ENCODE data around the gene KRTAP1-4. TPM values are rescaled to one million over a fixed set of nuclear protein-coding genes. Genes with fewer than 3 reads are reported as not detected.

Gene KRTAP1-4
- not detected for polyA plus RNA-seq (2013, experiment 1 of 2)
- polyA plus RNA-seq (2013, experiment 2 of 2), result not detected

- DNase-seq, result no peak
- Histone ChIP-seq H3K36me3 (ENCODE audit: control insufficient read depth in 1 of 2, insufficient read depth in 2 of 2, low read depth in 1 of 2, low read length in 2 of 2) (no peaks in the 10 kb centered on the region), H3K4me3 (ENCODE audit: insufficient read depth in 1 of 2, low read depth in 1 of 2, low read length in 2 of 2) (no peak within 1 kb of the TSS), H3K9me3 (ENCODE audit: control insufficient read depth, low read length) (no peaks in the 10 kb centered on the region), H4K91ac (ENCODE audit: low read length) (no peak within 1 kb of the TSS), H3K14ac (ENCODE audit: low read length in 2 of 2) (peak within 1 kb of the TSS in 1 of 2 experiments; percentile 62), H2BK5ac (ENCODE audit: low read depth, low read length, poor library complexity, severe bottlenecking) (no peak within 1 kb of the TSS), H3K4me1 (ENCODE audit: control insufficient read depth, insufficient read depth, low read depth, low read length) (peaks cover 5% of the 10 kb centered on the region), H3K9ac (ENCODE audit: low read length) (no peak within 1 kb of the TSS), H3K4ac (ENCODE audit: low read depth in 1 of 2, low read length in 2 of 2) (no peak within 1 kb of the TSS), H2BK120ac (ENCODE audit: low read depth, low read length) (no peak within 1 kb of the TSS), H4K8ac (ENCODE audit: low read length) (no peak within 1 kb of the TSS), H2AK5ac (ENCODE audit: low read length, severe bottlenecking) (peak within 1 kb of the TSS; percentile 70), H2BK15ac (ENCODE audit: low read depth, poor library complexity, severe bottlenecking) (no peak within 1 kb of the TSS), H2AFZ (ENCODE audit: low read depth, low read length) (no peak within 1 kb of the TSS), H3K23ac (ENCODE audit: low read length in 2 of 2) (no peak within 1 kb of the TSS), H3K79me1 (replicated peaks; ENCODE audit: low read length, poor library complexity, severe bottlenecking) (no peaks in the 10 kb centered on the region), H2BK12ac (ENCODE audit: low read length in 2 of 2) (no peak within 1 kb of the TSS), H3K27me3 (ENCODE audit: control insufficient read depth in 1 of 2, insufficient read depth in 1 of 2, low read length in 2 of 2) (no peaks in the 10 kb centered on the region), H3K27ac (ENCODE audit: low read length, poor library complexity, severe bottlenecking) (no peak within 1 kb of the TSS), H3K18ac (ENCODE audit: low read depth in 1 of 2, low read length in 2 of 2) (no peak within 1 kb of the TSS), H3K4me2 (ENCODE audit: low read length, poor library complexity, severe bottlenecking) (no peak within 1 kb of the TSS)
- WGBS, result 83% methylated on average over 12 of the region's 12 CpGs
These were observed at the start of gene KRTAP1-4 for GRCh38 chr17:41029633-41030245. TSS of gene KRTAP1-4 (minus strand) at chr17:41030195. CDS start at chr17:41030078, 117 bp downstream.

GRCh38 chr17:41076788-41077187 is 46.8 kb upstream of the KRTAP1-4 start:
- no peak overlapping the region for H4K8ac ChIP-seq (ENCODE audit: low read length)
- H2AFZ ChIP-seq (ENCODE audit: low read depth, low read length), result no peak overlapping the region
- H3K23ac ChIP-seq (ENCODE audit: low read length in 2 of 2), result no peak overlapping the region
- H3K36me3 ChIP-seq (ENCODE audit: control insufficient read depth in 1 of 2, insufficient read depth in 2 of 2, low read depth in 1 of 2, low read length in 2 of 2), result no peaks in the 10 kb centered on the region
- no peak overlapping the region for H3K4me3 ChIP-seq (ENCODE audit: insufficient read depth in 1 of 2, low read depth in 1 of 2, low read length in 2 of 2)
- no peaks in the 10 kb centered on the region for H3K9me3 ChIP-seq (ENCODE audit: control insufficient read depth, low read length)
- no peak overlapping the region for H3K18ac ChIP-seq (ENCODE audit: low read depth in 1 of 2, low read length in 2 of 2)
- no peaks in the 10 kb centered on the region for H3K79me1 ChIP-seq (replicated peaks; ENCODE audit: low read length, poor library complexity, severe bottlenecking)
- H3K9ac ChIP-seq (ENCODE audit: low read length), result no peak overlapping the region
- no peak overlapping the region for H2BK12ac ChIP-seq (ENCODE audit: low read length in 2 of 2)
- H2BK15ac ChIP-seq (ENCODE audit: low read depth, poor library complexity, severe bottlenecking), result no peak overlapping the region
- H3K27ac ChIP-seq (ENCODE audit: low read length, poor library complexity, severe bottlenecking), result no peak overlapping the region
- no peak overlapping the region for H2BK120ac ChIP-seq (ENCODE audit: low read depth, low read length)
- no peak overlapping the region for H3K14ac ChIP-seq (ENCODE audit: low read length in 2 of 2)
- no peak overlapping the region for H2AK5ac ChIP-seq (ENCODE audit: low read length, severe bottlenecking)
- H3K4me1 ChIP-seq (ENCODE audit: control insufficient read depth, insufficient read depth, low read depth, low read length), result peaks cover 3% of the 10 kb centered on the region
- H3K27me3 ChIP-seq (ENCODE audit: control insufficient read depth in 1 of 2, insufficient read depth in 1 of 2, low read length in 2 of 2), result no peaks in the 10 kb centered on the region
- no peak overlapping the region for H3K4ac ChIP-seq (ENCODE audit: low read depth in 1 of 2, low read length in 2 of 2)
- H4K91ac ChIP-seq (ENCODE audit: low read length), result no peak overlapping the region
- H3K4me2 ChIP-seq (ENCODE audit: low read length, poor library complexity, severe bottlenecking), result no peak overlapping the region
- no peak overlapping the region for H2BK5ac ChIP-seq (ENCODE audit: low read depth, low read length, poor library complexity, severe bottlenecking)
- DNase-seq, result no peak

GRCh38 chr17:41073676-41074075 is 43.7 kb upstream of the KRTAP1-4 start:
- Histone ChIP-seq H3K4me2 (ENCODE audit: low read length, poor library complexity, severe bottlenecking) (no peak overlapping the region), H3K4me3 (ENCODE audit: insufficient read depth in 1 of 2, low read depth in 1 of 2, low read length in 2 of 2) (no peak overlapping the region), H3K9ac (ENCODE audit: low read length) (no peak overlapping the region), H3K18ac (ENCODE audit: low read depth in 1 of 2, low read length in 2 of 2) (no peak overlapping the region), H3K23ac (ENCODE audit: low read length in 2 of 2) (no peak overlapping the region), H2BK15ac (ENCODE audit: low read depth, poor library complexity, severe bottlenecking) (no peak overlapping the region), H3K9me3 (ENCODE audit: control insufficient read depth, low read length) (no peaks in the 10 kb centered on the region), H4K8ac (ENCODE audit: low read length) (no peak overlapping the region), H3K27me3 (ENCODE audit: control insufficient read depth in 1 of 2, insufficient read depth in 1 of 2, low read length in 2 of 2) (no peaks in the 10 kb centered on the region), H3K4ac (ENCODE audit: low read depth in 1 of 2, low read length in 2 of 2) (no peak overlapping the region), H2AFZ (ENCODE audit: low read depth, low read length) (no peak overlapping the region), H2BK5ac (ENCODE audit: low read depth, low read length, poor library complexity, severe bottlenecking) (no peak overlapping the region), H2BK12ac (ENCODE audit: low read length in 2 of 2) (no peak overlapping the region), H2AK5ac (ENCODE audit: low read length, severe bottlenecking) (no peak overlapping the region), H2BK120ac (ENCODE audit: low read depth, low read length) (no peak overlapping the region), H3K79me1 (replicated peaks; ENCODE audit: low read length, poor library complexity, severe bottlenecking) (no peaks in the 10 kb centered on the region), H3K4me1 (ENCODE audit: control insufficient read depth, insufficient read depth, low read depth, low read length) (peaks cover 3% of the 10 kb centered on the region), H3K27ac (ENCODE audit: low read length, poor library complexity, severe bottlenecking) (no peak overlapping the region), H3K14ac (ENCODE audit: low read length in 2 of 2) (no peak overlapping the region), H4K91ac (ENCODE audit: low read length) (no peak overlapping the region), H3K36me3 (ENCODE audit: control insufficient read depth in 1 of 2, insufficient read depth in 2 of 2, low read depth in 1 of 2, low read length in 2 of 2) (no peaks in the 10 kb centered on the region)
- DNase-seq, result no peak
- 86% methylated on average over 2 of the region's 2 CpGs for WGBS

- Histone ChIP-seq H4K8ac (ENCODE audit: low read length) (no peak overlapping the region), H3K27me3 (ENCODE audit: control insufficient read depth in 1 of 2, insufficient read depth in 1 of 2, low read length in 2 of 2) (no peaks in the 10 kb centered on the region), H2BK12ac (ENCODE audit: low read length in 2 of 2) (no peak overlapping the region), H3K27ac (ENCODE audit: low read length, poor library complexity, severe bottlenecking) (no peak overlapping the region), H3K79me1 (replicated peaks; ENCODE audit: low read length, poor library complexity, severe bottlenecking) (no peaks in the 10 kb centered on the region), H2AFZ (ENCODE audit: low read depth, low read length) (no peak overlapping the region), H2BK15ac (ENCODE audit: low read depth, poor library complexity, severe bottlenecking) (no peak overlapping the region), H3K18ac (ENCODE audit: low read depth in 1 of 2, low read length in 2 of 2) (no peak overlapping the region), H2AK5ac (ENCODE audit: low read length, severe bottlenecking) (no peak overlapping the region), H3K4ac (ENCODE audit: low read depth in 1 of 2, low read length in 2 of 2) (no peak overlapping the region), H2BK5ac (ENCODE audit: low read depth, low read length, poor library complexity, severe bottlenecking) (no peak overlapping the region), H3K4me2 (ENCODE audit: low read length, poor library complexity, severe bottlenecking) (no peak overlapping the region), H3K4me1 (ENCODE audit: control insufficient read depth, insufficient read depth, low read depth, low read length) (peaks cover 3% of the 10 kb centered on the region), H4K91ac (ENCODE audit: low read length) (no peak overlapping the region), H3K14ac (ENCODE audit: low read length in 2 of 2) (peak overlapping the region in 1 of 2 experiments; percentile 73), H2BK120ac (ENCODE audit: low read depth, low read length) (no peak overlapping the region), H3K23ac (ENCODE audit: low read length in 2 of 2) (no peak overlapping the region), H3K9me3 (ENCODE audit: control insufficient read depth, low read length) (no peaks in the 10 kb centered on the region), H3K4me3 (ENCODE audit: insufficient read depth in 1 of 2, low read depth in 1 of 2, low read length in 2 of 2) (no peak overlapping the region), H3K9ac (ENCODE audit: low read length) (no peak overlapping the region), H3K36me3 (ENCODE audit: control insufficient read depth in 1 of 2, insufficient read depth in 2 of 2, low read depth in 1 of 2, low read length in 2 of 2) (no peaks in the 10 kb centered on the region)
- no peak for DNase-seq
- 99% methylated on average over 5 of the region's 5 CpGs for WGBS
These were observed 41.8 kb upstream of the KRTAP1-4 start for GRCh38 chr17:41071606-41072360.
